Astrocyte of the cerebellum (primary cell): ENCODE results near the gene EMILIN1.

Experiments used
- DNase-seq: peaks from one replicate; pipeline ENCODE4 v3.0.0-alpha.2; 2011; ENCODE audit warnings: low read depth
- H3K4me3 ChIP-seq: 2 replicates; pipeline ENCODE4 v1.5.1; 2011; ENCODE audit warnings: mild to moderate bottlenecking, low read depth, low read length, moderate library complexity
- CTCF ChIP-seq: IDR thresholded peaks from 2 replicates; pipeline ENCODE4 v1.5.1; 2012; ENCODE audit warnings: low read length, low read depth, moderate library complexity, mild to moderate bottlenecking; ENCODE audit errors: missing control alignments
- in situ Hi-C: cut with HindIII; loops from 2 replicates; pipeline ENCODE4 v1.10.0; 2017; ENCODE audit warnings: low sequenced_read_pairs

Gene EMILIN1

GRCh38 chr2:27089111-27089954, 10.9 kb downstream of the EMILIN1 start:
- no peak for DNase-seq

GRCh38 chr2:27091746-27092695, 13.6 kb downstream of the EMILIN1 start:
- H3K4me3 ChIP-seq: no peak overlapping the region
- TF ChIP-seq CTCF: no peak
- in situ Hi-C loops: no loop called here
- DNase-seq: no peak

More at GRCh38 chr2:27089111-27089954, 10.9 kb downstream of the EMILIN1 start:
- no peak for TF ChIP-seq CTCF
- in situ Hi-C loops: no loop called here
- no peak overlapping the region for H3K4me3 ChIP-seq

- in situ Hi-C loops: no loop called here
- no peak for TF ChIP-seq CTCF
- H3K4me3 ChIP-seq: no peak overlapping the region
- no peak for DNase-seq
These were observed 14.4 kb downstream of the EMILIN1 start for GRCh38 chr2:27092696-27093429.

GRCh38 chr2:27093430-27094352, 15.3 kb downstream of the EMILIN1 start:
- no peak overlapping the region for H3K4me3 ChIP-seq
- in situ Hi-C loops: no loop called here
- DNase-seq: no peak

GRCh38 chr2:27094353-27094984, 16.1 kb downstream of the EMILIN1 start:
- in situ Hi-C loops: no loop called here
- no peak for DNase-seq
- TF ChIP-seq CTCF: no peak
- H3K4me3 ChIP-seq: no peak overlapping the region

More at GRCh38 chr2:27093430-27094352, 15.3 kb downstream of the EMILIN1 start:
- TF ChIP-seq CTCF: no peak
